HepG2 (cell line): ENCODE measurements around the gene TCF3. TPM values are rescaled to one million over a fixed set of nuclear protein-coding genes. Genes with fewer than 3 reads are reported as not detected.

Source experiments
- ATF7-NPFF ChIP-seq: sonication (generic); formaldehyde crosslinking; IDR thresholded peaks from 2 replicates; pipeline ENCODE4 v1.8.1; 2023; ENCODE audit warnings: mild to moderate bottlenecking, low read depth, missing genetic modification reagents, moderate library complexity
- CBX5 ChIP-seq: sonication (generic); formaldehyde crosslinking; IDR thresholded peaks from 2 replicates; pipeline ENCODE4 v1.4.0; 2020; ENCODE audit warnings: missing genetic modification reagents, borderline replicate concordance
- GLMP ChIP-seq: sonication (generic); formaldehyde crosslinking; IDR thresholded peaks from 2 replicates; pipeline ENCODE4 v1.9.0; 2021; ENCODE audit warnings: missing genetic modification reagents, mild to moderate bottlenecking, borderline replicate concordance
- HIC2 ChIP-seq: sonication (generic); formaldehyde crosslinking; IDR thresholded peaks from 2 replicates; pipeline ENCODE4 v1.9.0; 2022; ENCODE audit warnings: low read depth, missing genetic modification reagents
- JDP2 ChIP-seq: sonication (generic); formaldehyde crosslinking; IDR thresholded peaks from 2 replicates; pipeline ENCODE4 v1.8.1; 2022; ENCODE audit warnings: missing genetic modification reagents, borderline replicate concordance
- POLR2AphosphoS2 ChIP-seq: IDR thresholded peaks from 2 replicates; pipeline ENCODE4 v1.6.1; 2011; ENCODE audit warnings: low read depth, low read length, improper control_type of control experiment
- TP53 ChIP-seq: sonication (generic); formaldehyde crosslinking; conservative IDR thresholded peaks from 2 replicates; pipeline ENCODE4 v1.4.0; 2020; ENCODE audit warnings: missing genetic modification reagents
- ZNF205 ChIP-seq: IDR thresholded peaks from 2 replicates; pipeline ENCODE4 v1.6.1; 2018; ENCODE audit warnings: missing biosample characterization, missing genetic modification reagents
- ZNF567 ChIP-seq: sonication (generic); formaldehyde crosslinking; IDR thresholded peaks from 2 replicates; pipeline ENCODE4 v1.8.1; 2023; ENCODE audit warnings: mild to moderate bottlenecking, missing genetic modification reagents, borderline replicate concordance
- ZNF572 ChIP-seq: sonication (generic); formaldehyde crosslinking; IDR thresholded peaks from 2 replicates; pipeline ENCODE4 v1.5.1; 2020; ENCODE audit warnings: mild to moderate bottlenecking, missing genetic modification reagents
- polyA plus RNA-seq, 8 experiments: library from polyadenylated mRNA; depleted of rRNA in 3 of 8; stranded (reverse) in 7 of 8; unstranded in 1 of 8; fragments of >200 nt; fragmentation: Illumina TruSeq in 4 of 8; extraction: Trizol in 4 of 8; gene quantifications; 2 replicates each; pipeline versions ENCODE4 v1.2.1 to v1.2.3, GENCODE V29; 2011 to 2016; ENCODE audit warnings: low read depth in 4 of 8, missing spikeins in 1 of 8, mixed read lengths in 1 of 8; ENCODE audit not compliant: insufficient read depth in 1 of 8
- total RNA-seq, 5 experiments: library from RNA; depleted of rRNA; stranded (reverse); fragments of >200 nt; fragmentation: Illumina TruSeq; extraction: Trizol; gene quantifications; 2 replicates each; pipeline ENCODE4 v1.2.3, GENCODE V29; 2016; ENCODE audit warnings: low read depth in 1 of 5
- TF ChIP-seq, protein P1 (sequence below): sonication (generic); formaldehyde crosslinking; IDR thresholded peaks from 2 replicates; pipeline ENCODE4 v1.5.0; 2020; ENCODE audit warnings: mild to moderate bottlenecking, missing genetic modification reagents, borderline replicate concordance
- TF ChIP-seq, protein P2 (sequence below): sonication (generic); formaldehyde crosslinking; IDR thresholded peaks from 2 replicates; pipeline ENCODE4 v1.9.0; 2021; ENCODE audit warnings: missing genetic modification reagents, borderline replicate concordance
- TF ChIP-seq, protein P3 (sequence below): sonication (generic); formaldehyde crosslinking; IDR thresholded peaks from 2 replicates; pipeline ENCODE4 v1.4.0; 2020; ENCODE audit warnings: mild to moderate bottlenecking, missing genetic modification reagents

TCF3 gene
- total and polyA plus RNA-seq, 2 of the 13 experiments (the other 11 are each of a cell fraction or from before 2014, with no cell fraction given) = 51.4 to 53.2 TPM

DNA sequence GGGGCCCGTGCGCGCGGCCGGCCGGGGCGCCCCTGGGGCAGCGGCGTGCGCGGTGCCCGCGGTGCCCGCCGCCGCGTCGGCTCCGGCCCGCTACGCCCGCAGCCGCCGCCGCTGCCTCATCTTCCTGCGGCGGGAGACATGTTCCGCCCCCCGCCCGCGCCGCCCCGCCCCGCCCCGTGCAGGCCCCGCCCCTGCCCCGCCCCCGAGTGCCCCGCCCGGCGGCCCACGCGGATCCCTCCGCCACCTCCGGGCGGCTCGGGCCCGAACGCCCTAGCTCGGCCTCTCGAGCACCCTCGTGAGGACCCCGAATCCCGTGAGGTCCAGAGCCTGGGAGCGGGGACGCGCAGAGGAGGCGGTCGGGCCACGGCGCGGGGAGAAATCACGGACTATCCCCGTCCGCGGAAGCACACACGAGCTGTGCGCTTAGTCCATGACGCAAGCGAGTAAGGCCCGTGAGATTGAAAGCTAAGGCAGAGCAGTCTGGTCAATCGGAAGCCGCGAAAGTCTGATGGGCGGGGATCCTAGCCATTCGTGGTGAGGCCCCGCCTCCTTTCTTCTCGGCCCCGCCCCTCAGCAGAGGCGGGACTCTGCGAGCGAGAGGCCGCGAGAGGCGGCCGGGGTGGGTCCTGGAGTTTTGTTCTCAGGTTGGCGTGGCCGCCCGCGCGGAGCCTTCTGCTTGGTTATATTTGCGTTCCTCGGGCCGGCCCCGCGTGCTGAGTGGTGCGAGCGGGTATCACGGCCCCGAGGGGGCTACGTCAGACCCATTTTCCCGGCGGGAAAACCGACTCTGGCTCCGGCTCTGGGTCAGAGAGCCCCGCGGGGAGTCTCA lies at the start of gene TCF3 (continued):
- TF ChIP-seq, protein P1, sequence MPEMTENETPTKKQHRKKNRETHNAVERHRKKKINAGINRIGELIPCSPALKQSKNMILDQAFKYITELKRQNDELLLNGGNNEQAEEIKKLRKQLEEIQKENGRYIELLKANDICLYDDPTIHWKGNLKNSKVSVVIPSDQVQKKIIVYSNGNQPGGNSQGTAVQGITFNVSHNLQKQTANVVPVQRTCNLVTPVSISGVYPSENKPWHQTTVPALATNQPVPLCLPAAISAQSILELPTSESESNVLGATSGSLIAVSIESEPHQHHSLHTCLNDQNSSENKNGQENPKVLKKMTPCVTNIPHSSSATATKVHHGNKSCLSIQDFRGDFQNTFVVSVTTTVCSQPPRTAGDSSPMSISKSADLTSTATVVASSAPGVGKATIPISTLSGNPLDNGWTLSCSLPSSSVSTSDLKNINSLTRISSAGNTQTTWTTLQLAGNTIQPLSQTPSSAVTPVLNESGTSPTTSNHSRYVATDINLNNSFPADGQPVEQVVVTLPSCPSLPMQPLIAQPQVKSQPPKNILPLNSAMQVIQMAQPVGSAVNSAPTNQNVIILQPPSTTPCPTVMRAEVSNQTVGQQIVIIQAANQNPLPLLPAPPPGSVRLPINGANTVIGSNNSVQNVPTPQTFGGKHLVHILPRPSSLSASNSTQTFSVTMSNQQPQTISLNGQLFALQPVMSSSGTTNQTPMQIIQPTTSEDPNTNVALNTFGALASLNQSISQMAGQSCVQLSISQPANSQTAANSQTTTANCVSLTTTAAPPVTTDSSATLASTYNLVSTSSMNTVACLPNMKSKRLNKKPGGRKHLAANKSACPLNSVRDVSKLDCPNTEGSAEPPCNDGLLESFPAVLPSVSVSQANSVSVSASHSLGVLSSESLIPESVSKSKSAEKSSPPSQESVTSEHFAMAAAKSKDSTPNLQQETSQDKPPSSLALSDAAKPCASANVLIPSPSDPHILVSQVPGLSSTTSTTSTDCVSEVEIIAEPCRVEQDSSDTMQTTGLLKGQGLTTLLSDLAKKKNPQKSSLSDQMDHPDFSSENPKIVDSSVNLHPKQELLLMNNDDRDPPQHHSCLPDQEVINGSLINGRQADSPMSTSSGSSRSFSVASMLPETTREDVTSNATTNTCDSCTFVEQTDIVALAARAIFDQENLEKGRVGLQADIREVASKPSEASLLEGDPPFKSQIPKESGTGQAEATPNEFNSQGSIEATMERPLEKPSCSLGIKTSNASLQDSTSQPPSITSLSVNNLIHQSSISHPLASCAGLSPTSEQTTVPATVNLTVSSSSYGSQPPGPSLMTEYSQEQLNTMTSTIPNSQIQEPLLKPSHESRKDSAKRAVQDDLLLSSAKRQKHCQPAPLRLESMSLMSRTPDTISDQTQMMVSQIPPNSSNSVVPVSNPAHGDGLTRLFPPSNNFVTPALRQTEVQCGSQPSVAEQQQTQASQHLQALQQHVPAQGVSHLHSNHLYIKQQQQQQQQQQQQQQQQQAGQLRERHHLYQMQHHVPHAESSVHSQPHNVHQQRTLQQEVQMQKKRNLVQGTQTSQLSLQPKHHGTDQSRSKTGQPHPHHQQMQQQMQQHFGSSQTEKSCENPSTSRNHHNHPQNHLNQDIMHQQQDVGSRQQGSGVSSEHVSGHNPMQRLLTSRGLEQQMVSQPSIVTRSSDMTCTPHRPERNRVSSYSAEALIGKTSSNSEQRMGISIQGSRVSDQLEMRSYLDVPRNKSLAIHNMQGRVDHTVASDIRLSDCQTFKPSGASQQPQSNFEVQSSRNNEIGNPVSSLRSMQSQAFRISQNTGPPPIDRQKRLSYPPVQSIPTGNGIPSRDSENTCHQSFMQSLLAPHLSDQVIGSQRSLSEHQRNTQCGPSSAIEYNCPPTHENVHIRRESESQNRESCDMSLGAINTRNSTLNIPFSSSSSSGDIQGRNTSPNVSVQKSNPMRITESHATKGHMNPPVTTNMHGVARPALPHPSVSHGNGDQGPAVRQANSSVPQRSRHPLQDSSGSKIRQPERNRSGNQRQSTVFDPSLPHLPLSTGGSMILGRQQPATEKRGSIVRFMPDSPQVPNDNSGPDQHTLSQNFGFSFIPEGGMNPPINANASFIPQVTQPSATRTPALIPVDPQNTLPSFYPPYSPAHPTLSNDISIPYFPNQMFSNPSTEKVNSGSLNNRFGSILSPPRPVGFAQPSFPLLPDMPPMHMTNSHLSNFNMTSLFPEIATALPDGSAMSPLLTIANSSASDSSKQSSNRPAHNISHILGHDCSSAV (CRISPR knock-in tag) = no peak
- no peak for TF ChIP-seq GLMP
- no peak for TF ChIP-seq ZNF572 (CRISPR knock-in tag)
- TF ChIP-seq POLR2AphosphoS2 = no peak
- TF ChIP-seq HIC2 (CRISPR knock-in tag) = no peak
- no peak for TF ChIP-seq JDP2 (CRISPR knock-in tag)
- TF ChIP-seq CBX5 (CRISPR knock-in tag) = peak; percentile 75; the same call in 1 of the 2 replicates
- TF ChIP-seq ATF7-NPFF (CRISPR knock-in tag) = 0 out of 2 replicates have a peak, but pooled peaks have one; percentile 42
- TF ChIP-seq, protein P2, sequence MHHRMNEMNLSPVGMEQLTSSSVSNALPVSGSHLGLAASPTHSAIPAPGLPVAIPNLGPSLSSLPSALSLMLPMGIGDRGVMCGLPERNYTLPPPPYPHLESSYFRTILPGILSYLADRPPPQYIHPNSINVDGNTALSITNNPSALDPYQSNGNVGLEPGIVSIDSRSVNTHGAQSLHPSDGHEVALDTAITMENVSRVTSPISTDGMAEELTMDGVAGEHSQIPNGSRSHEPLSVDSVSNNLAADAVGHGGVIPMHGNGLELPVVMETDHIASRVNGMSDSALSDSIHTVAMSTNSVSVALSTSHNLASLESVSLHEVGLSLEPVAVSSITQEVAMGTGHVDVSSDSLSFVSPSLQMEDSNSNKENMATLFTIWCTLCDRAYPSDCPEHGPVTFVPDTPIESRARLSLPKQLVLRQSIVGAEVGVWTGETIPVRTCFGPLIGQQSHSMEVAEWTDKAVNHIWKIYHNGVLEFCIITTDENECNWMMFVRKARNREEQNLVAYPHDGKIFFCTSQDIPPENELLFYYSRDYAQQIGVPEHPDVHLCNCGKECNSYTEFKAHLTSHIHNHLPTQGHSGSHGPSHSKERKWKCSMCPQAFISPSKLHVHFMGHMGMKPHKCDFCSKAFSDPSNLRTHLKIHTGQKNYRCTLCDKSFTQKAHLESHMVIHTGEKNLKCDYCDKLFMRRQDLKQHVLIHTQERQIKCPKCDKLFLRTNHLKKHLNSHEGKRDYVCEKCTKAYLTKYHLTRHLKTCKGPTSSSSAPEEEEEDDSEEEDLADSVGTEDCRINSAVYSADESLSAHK (CRISPR knock-in tag) = 0 out of 2 replicates have a peak, but pooled peaks have one; percentile 63
- peak; percentile 72; the same call in 1 of the 2 replicates for TF ChIP-seq TP53 (CRISPR knock-in tag)
- TF ChIP-seq ZNF567 (CRISPR knock-in tag) = no peak
- no peak for TF ChIP-seq ZNF205 (CRISPR knock-in tag)
- TF ChIP-seq, protein P3, sequence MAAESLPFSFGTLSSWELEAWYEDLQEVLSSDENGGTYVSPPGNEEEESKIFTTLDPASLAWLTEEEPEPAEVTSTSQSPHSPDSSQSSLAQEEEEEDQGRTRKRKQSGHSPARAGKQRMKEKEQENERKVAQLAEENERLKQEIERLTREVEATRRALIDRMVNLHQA = no peak
